NCI-H1436 (cell line): Measurements from ENCODE around the gene USP17L10.
"Not testable (repeated sequence)": the region's sequence is repeated elsewhere in the genome, so short reads cannot be mapped to it uniquely, and the experiment has no call there.

Experiments used
- DNase-seq: peaks from one replicate; lab custom pipeline; 2025; lab: John Stamatoyannopoulos, UW

USP17L10 gene

GRCh38 chr4:9210357-9210756 is at the start of gene USP17L10:
Gene USP17L10 (plus strand): TSS chr4:9210657. CDS start chr4:9210657, 0 bp downstream.
- DNase-seq, result not testable (repeated sequence)

- DNase-seq, result not testable (repeated sequence)
Measured at GRCh38 chr4:9165990-9166389, 44.5 kb upstream of the USP17L10 start.

- DNase-seq, result not testable (repeated sequence)
Measured at GRCh38 chr4:9169791-9170459, 40.5 kb upstream of the USP17L10 start, which contains the start of gene FAM90A26. Gene FAM90A26 (plus strand): TSS chr4:9170409. CDS start chr4:9173173, 2,764 bp downstream.

GRCh38 chr4:9214701-9215100 is 4.2 kb downstream of the USP17L10 start:
- not testable (repeated sequence) for DNase-seq

- not testable (repeated sequence) for DNase-seq
Measured at GRCh38 chr4:9215105-9215504, 4.6 kb downstream of the USP17L10 start, which contains the start of gene USP17L11. Gene USP17L11 (plus strand): TSS chr4:9215405. CDS start chr4:9215405, 0 bp downstream.

GRCh38 chr4:9219852-9220251 is 9.4 kb downstream of the USP17L10 start, which contains the start of gene USP17L12:
Gene USP17L12 (plus strand): TSS chr4:9220152. CDS start chr4:9220152, 0 bp downstream.
- not testable (repeated sequence) for DNase-seq

GRCh38 chr4:9224596-9224995 is 14.1 kb downstream of the USP17L10 start, which contains the start of gene USP17L13:
Gene USP17L13 (plus strand): TSS chr4:9224896. CDS start chr4:9224896, 0 bp downstream.
- DNase-seq, result not testable (repeated sequence)

GRCh38 chr4:9230249-9230648 is 19.8 kb downstream of the USP17L10 start:
- DNase-seq, result not testable (repeated sequence)

- not testable (repeated sequence) for DNase-seq
Measured at GRCh38 chr4:9234085-9234484, 23.6 kb downstream of the USP17L10 start, which contains the start of gene USP17L15. Gene USP17L15 (plus strand): TSS chr4:9234385. CDS start chr4:9234385, 0 bp downstream.

- not testable (repeated sequence) for DNase-seq
Measured at GRCh38 chr4:9238461-9238860, 28.0 kb downstream of the USP17L10 start.

GRCh38 chr4:9243579-9243978 is 33.1 kb downstream of the USP17L10 start, which contains the start of gene USP17L17:
Gene USP17L17 (plus strand): TSS chr4:9243879. CDS start chr4:9243879, 0 bp downstream.
- DNase-seq, result not testable (repeated sequence)

GRCh38 chr4:9247953-9248680 is 37.7 kb downstream of the USP17L10 start, which contains the start of gene USP17L18:
Gene USP17L18 (plus strand): TSS chr4:9248630. CDS start chr4:9248630, 0 bp downstream.
- DNase-seq, result not testable (repeated sequence)

- DNase-seq, result not testable (repeated sequence)
Measured at GRCh38 chr4:9253078-9253477, 42.6 kb downstream of the USP17L10 start, which contains the start of gene USP17L19. Gene USP17L19 (plus strand): TSS chr4:9253378. CDS start chr4:9253378, 0 bp downstream.

- DNase-seq, result not testable (repeated sequence)
Measured at GRCh38 chr4:9257824-9258223, 47.4 kb downstream of the USP17L10 start, which contains the start of gene USP17L20. Gene USP17L20 (plus strand): TSS chr4:9258124. CDS start chr4:9258124, 0 bp downstream.
